Keratinocyte (primary cell): Measurements from ENCODE around the gene KCNQ4. TPM values are rescaled to one million over a fixed set of nuclear protein-coding genes. Genes with fewer than 3 reads are reported as not detected.

Experiments
- DNase-seq: peaks from one replicate; pipeline ENCODE4 v3.0.0-alpha.2; 2011; ENCODE audit warnings: low read depth, missing footprints, low spot score
- FAIRE-seq: peaks from 2 replicates; lab custom pipeline; 2011; peaks lifted over from hg19 to GRCh38; lab: Jason Lieb, UNC
- H2AFZ ChIP-seq: 2 replicates; pipeline ENCODE4 v1.6.0; 2012; ENCODE audit warnings: low read length, control low read depth, inconsistent platforms; ENCODE audit not compliant: control insufficient read depth
- H3K27ac ChIP-seq: 2 replicates; pipeline ENCODE4 v1.5.1; 2011; ENCODE audit warnings: low read length; ENCODE audit not compliant: control insufficient read depth, insufficient read depth
- H3K27me3 ChIP-seq: 3 replicates; pipeline ENCODE4 v1.6.0; 2011; ENCODE audit warnings: low read length; ENCODE audit not compliant: control insufficient read depth, insufficient read depth; ENCODE audit errors: extremely low read depth
- H3K36me3 ChIP-seq, 2 experiments: 2 replicates in 1 of 2; 3 replicates in 1 of 2; pipeline ENCODE4 v1.5.1; 2011; ENCODE audit warnings: low read length in 2 of 2, mild to moderate bottlenecking in 1 of 2; ENCODE audit not compliant: control insufficient read depth in 2 of 2, insufficient read depth in 2 of 2; ENCODE audit errors: extremely low read depth in 1 of 2
- H3K4me1 ChIP-seq: 3 replicates; pipeline ENCODE4 v1.5.1; 2011; ENCODE audit warnings: low read length; ENCODE audit not compliant: control insufficient read depth, insufficient read depth; ENCODE audit errors: extremely low read depth
- H3K4me2 ChIP-seq: 3 replicates; pipeline ENCODE4 v1.6.0; 2011; ENCODE audit warnings: low read depth, low read length; ENCODE audit not compliant: control insufficient read depth, insufficient read depth; ENCODE audit errors: extremely low read depth
- H3K4me3 ChIP-seq, 3 experiments: fragments of 200-600 bp in 1 of 3; sonication (generic) in 1 of 3; 2 replicates in 2 of 3; 3 replicates in 1 of 3; pipeline ENCODE4 v1.5.1; 2011 to 2016; ENCODE audit warnings: low read length in 3 of 3, mild to moderate bottlenecking in 3 of 3, control low read depth in 2 of 3, inconsistent platforms in 1 of 3, low read depth in 1 of 3, mixed read lengths in 1 of 3, mixed run types in 1 of 3, moderate library complexity in 1 of 3; ENCODE audit not compliant: control insufficient read depth in 2 of 3, insufficient read depth in 2 of 3; ENCODE audit errors: extremely low read depth in 1 of 3
- H3K79me2 ChIP-seq: 2 replicates; pipeline ENCODE4 v1.6.0; 2012; ENCODE audit warnings: low read length; ENCODE audit not compliant: control insufficient read depth, insufficient read depth
- H3K9ac ChIP-seq: 3 replicates; pipeline ENCODE4 v1.6.0; 2011; ENCODE audit warnings: low read length; ENCODE audit not compliant: control insufficient read depth, insufficient read depth; ENCODE audit errors: extremely low read depth
- H3K9me1 ChIP-seq: 3 replicates; pipeline ENCODE4 v1.6.0; 2011; ENCODE audit warnings: low read length; ENCODE audit not compliant: control insufficient read depth, insufficient read depth; ENCODE audit errors: extremely low read depth
- H3K9me3 ChIP-seq: 2 replicates; pipeline ENCODE4 v1.5.1; 2012; ENCODE audit warnings: low read depth, low read length; ENCODE audit not compliant: control insufficient read depth
- H4K20me1 ChIP-seq: 3 replicates; pipeline ENCODE4 v1.6.0; 2011; ENCODE audit warnings: low read length; ENCODE audit not compliant: control insufficient read depth, insufficient read depth; ENCODE audit errors: extremely low read depth
- EZH2 ChIP-seq: IDR thresholded peaks from one replicate; pipeline ENCODE4 v1.6.1; 2012; ENCODE audit warnings: inconsistent platforms, mild to moderate bottlenecking, low read length, moderate library complexity
- dilution Hi-C: fragments of 300-500 bp; cut with MboI; formaldehyde crosslinking; loops from one replicate; pipeline ENCODE4 v1.7.0; 2020; ENCODE audit warnings: low sequenced_read_pairs; ENCODE audit not compliant: extremely low pct_ligation_motif_present
- polyA plus RNA-seq, 5 experiments: library from polyadenylated mRNA; depleted of rRNA in 3 of 5; stranded (reverse) in 3 of 5; stranded (forward) in 1 of 5; unstranded in 1 of 5; fragments of >200 nt; gene quantifications; 1 replicate in 1 of 5; 2 replicates in 3 of 5; 3 replicates in 1 of 5; pipeline versions ENCODE4 v1.2.1 to v1.2.3, GENCODE V29; 2011 to 2012; ENCODE audit warnings: missing spikeins in 2 of 5, low read depth in 1 of 5, low replicate concordance in 1 of 5
- TF ChIP-seq, protein P1 (sequence below), 3 experiments: IDR thresholded peaks in 1 of 3; conservative IDR thresholded peaks in 1 of 3; optimal IDR thresholded peaks in 1 of 3; 2 replicates in 2 of 3; 3 replicates in 1 of 3; pipeline versions ENCODE3 to v1.5.1; 2011; ENCODE audit warnings: low read length in 3 of 3, mild to moderate bottlenecking in 3 of 3, moderate library complexity in 2 of 3, control low read depth in 1 of 3, inconsistent platforms in 1 of 3; ENCODE audit not compliant: insufficient read depth in 2 of 3; ENCODE audit errors: extremely low read depth in 1 of 3

The KCNQ4 gene
- polyA plus RNA-seq, 1 donor (not counting 4 experiments of a cell fraction or from before 2014, with no cell fraction given) = not detected

- Histone ChIP-seq H3K9me3 (no peaks in the 10 kb centered on the region), H2AFZ (no peak overlapping the region), H3K27me3 (peaks cover 11% of the 10 kb centered on the region), H3K4me3 (no peak overlapping the region), H3K4me1 (no peaks in the 10 kb centered on the region), H3K9ac (no peak overlapping the region), H4K20me1 (no peaks in the 10 kb centered on the region), H3K4me2 (no peak overlapping the region), H3K9me1 (no peaks in the 10 kb centered on the region), H3K79me2 (no peaks in the 10 kb centered on the region), H3K36me3 (no peaks in the 10 kb centered on the region), H3K27ac (no peak overlapping the region)
- DNase-seq (no peak), FAIRE-seq (no peak)
- TF ChIP-seq, protein P1, sequence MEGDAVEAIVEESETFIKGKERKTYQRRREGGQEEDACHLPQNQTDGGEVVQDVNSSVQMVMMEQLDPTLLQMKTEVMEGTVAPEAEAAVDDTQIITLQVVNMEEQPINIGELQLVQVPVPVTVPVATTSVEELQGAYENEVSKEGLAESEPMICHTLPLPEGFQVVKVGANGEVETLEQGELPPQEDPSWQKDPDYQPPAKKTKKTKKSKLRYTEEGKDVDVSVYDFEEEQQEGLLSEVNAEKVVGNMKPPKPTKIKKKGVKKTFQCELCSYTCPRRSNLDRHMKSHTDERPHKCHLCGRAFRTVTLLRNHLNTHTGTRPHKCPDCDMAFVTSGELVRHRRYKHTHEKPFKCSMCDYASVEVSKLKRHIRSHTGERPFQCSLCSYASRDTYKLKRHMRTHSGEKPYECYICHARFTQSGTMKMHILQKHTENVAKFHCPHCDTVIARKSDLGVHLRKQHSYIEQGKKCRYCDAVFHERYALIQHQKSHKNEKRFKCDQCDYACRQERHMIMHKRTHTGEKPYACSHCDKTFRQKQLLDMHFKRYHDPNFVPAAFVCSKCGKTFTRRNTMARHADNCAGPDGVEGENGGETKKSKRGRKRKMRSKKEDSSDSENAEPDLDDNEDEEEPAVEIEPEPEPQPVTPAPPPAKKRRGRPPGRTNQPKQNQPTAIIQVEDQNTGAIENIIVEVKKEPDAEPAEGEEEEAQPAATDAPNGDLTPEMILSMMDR (optimal IDR thresholded peaks at IDR 0.05 in 1 of 3, IDR thresholded peaks at IDR 0.05 in 1 of 3, conservative IDR thresholded peaks at IDR 0.05 in 1 of 3; ENCODE audit: extremely low read depth in 1 of 3, insufficient read depth in 2 of 3, low read length in 3 of 3) = no peak
- TF ChIP-seq EZH2 = no peak
- dilution Hi-C loops = no loop called here
Observed at GRCh38 chr1:40838045-40838979, 54.7 kb downstream of the KCNQ4 start.

DNA sequence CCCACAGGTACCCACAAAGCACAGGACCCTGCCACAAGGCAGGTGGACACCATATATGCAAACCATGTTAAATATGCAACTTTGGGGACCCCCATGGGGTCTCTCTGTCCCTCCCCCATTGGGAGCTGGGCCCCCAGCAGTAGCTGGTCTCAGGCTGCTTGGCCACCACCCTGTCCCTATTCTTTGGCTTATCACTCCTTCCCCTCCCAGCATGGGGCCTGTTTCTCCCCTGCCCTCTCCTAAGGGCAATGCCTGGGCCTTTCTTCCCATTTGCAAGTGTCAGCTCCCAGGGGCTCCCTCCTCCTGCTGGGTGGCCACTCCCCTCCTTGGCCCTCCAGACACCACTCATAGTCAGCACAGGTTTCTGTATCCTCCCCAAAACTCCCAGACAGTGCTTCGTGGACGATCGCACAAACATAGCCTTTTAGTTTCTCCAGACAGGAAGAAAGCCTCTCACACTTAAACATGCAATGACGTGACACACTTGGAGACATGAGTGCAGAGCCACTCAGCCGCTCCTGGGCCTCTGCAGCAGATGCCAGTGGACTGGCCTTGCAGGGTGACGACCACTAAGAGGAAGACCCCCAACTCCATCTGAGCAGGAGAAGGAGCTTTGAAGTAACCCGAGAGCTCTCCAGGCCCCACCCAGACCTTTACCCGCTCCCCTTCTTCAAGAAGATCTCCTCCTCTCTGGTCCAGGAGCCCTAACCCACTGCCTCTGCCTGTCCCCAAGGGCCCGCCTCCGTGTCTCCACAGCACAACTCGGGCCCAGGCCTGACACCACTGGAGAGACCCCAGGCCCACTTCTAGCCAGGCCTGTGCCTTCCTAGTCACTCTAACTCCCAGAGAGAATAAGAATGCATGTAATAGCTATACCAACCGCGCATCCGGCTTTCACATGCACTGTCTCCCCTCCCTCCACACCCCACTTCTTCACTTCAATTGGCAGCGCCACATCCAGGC lies 55.7 kb downstream of the KCNQ4 start:
- no peak overlapping the region for H3K27ac ChIP-seq
- no peak overlapping the region for H3K9ac ChIP-seq
- FAIRE-seq = no peak
- no peak overlapping the region for H3K4me3 ChIP-seq
- H3K36me3 ChIP-seq = no peaks in the 10 kb centered on the region
- no peak for TF ChIP-seq EZH2
- TF ChIP-seq, protein P1 (optimal IDR thresholded peaks at IDR 0.05 in 1 of 3, IDR thresholded peaks at IDR 0.05 in 1 of 3, conservative IDR thresholded peaks at IDR 0.05 in 1 of 3; ENCODE audit: extremely low read depth in 1 of 3, insufficient read depth in 2 of 3, low read length in 3 of 3) = no peak
- H3K79me2 ChIP-seq = no peaks in the 10 kb centered on the region
- no peak overlapping the region for H2AFZ ChIP-seq
- H3K9me1 ChIP-seq = no peaks in the 10 kb centered on the region
- H3K9me3 ChIP-seq = no peaks in the 10 kb centered on the region
- H3K4me1 ChIP-seq = no peaks in the 10 kb centered on the region
- dilution Hi-C loops = no loop called here
- H3K4me2 ChIP-seq = no peak overlapping the region
- no peak for DNase-seq
- peaks cover 15% of the 10 kb centered on the region for H3K27me3 ChIP-seq
- H4K20me1 ChIP-seq = no peaks in the 10 kb centered on the region
